ENCODE results near the gene MAB21L2.

MAB21L2 gene

GRCh38 chr4:150582873-150583286 lies 929 bp downstream of the MAB21L2 start:
- no peak for TF ChIP-seq POLR2A (IDR thresholded peaks at IDR 0.05; ENCODE audit: low read depth, low read length)
- FAIRE-seq (no peak), DNase-seq (ENCODE audit: insufficient read length, low spot score) (no peak)

GRCh38 chr4:150583287-150584110 lies 1.5 kb downstream of the MAB21L2 start:
- DNase-seq (ENCODE audit: insufficient read length, low spot score) (no peak), FAIRE-seq (no peak)
- TF ChIP-seq POLR2A (IDR thresholded peaks at IDR 0.05; ENCODE audit: low read depth, low read length) = no peak

- no peak for DNase-seq (ENCODE audit: insufficient read length, low spot score)
- no peak for TF ChIP-seq POLR2A (IDR thresholded peaks at IDR 0.05; ENCODE audit: low read depth, low read length)
- FAIRE-seq = no peak
These were observed 2.4 kb downstream of the MAB21L2 start for GRCh38 chr4:150584111-150584915.

- TF ChIP-seq POLR2A (IDR thresholded peaks at IDR 0.05; ENCODE audit: low read depth, low read length) = no peak
- DNase-seq (ENCODE audit: insufficient read length, low spot score) = no peak
- no peak for FAIRE-seq
These were observed 3.7 kb downstream of the MAB21L2 start for GRCh38 chr4:150585611-150586010.

GRCh38 chr4:150586162-150586810 lies 4.3 kb downstream of the MAB21L2 start:
- DNase-seq (ENCODE audit: insufficient read length, low spot score) = no peak
- FAIRE-seq = no peak
- no peak for TF ChIP-seq POLR2A (IDR thresholded peaks at IDR 0.05; ENCODE audit: low read depth, low read length)

- DNase-seq (ENCODE audit: insufficient read length, low spot score) = no peak
- no peak for TF ChIP-seq POLR2A (IDR thresholded peaks at IDR 0.05; ENCODE audit: low read depth, low read length)
- FAIRE-seq = no peak
These were observed 6.4 kb downstream of the MAB21L2 start for GRCh38 chr4:150588316-150588715.

- DNase-seq (ENCODE audit: insufficient read length, low spot score) (no peak), FAIRE-seq (no peak)
- no peak for TF ChIP-seq POLR2A (IDR thresholded peaks at IDR 0.05; ENCODE audit: low read depth, low read length)
These were observed 7.2 kb downstream of the MAB21L2 start for GRCh38 chr4:150589157-150589556.

GRCh38 chr4:150590631-150591030 lies 8.7 kb downstream of the MAB21L2 start:
- DNase-seq (ENCODE audit: insufficient read length, low spot score) = no peak
- no peak for FAIRE-seq
- TF ChIP-seq POLR2A (IDR thresholded peaks at IDR 0.05; ENCODE audit: low read depth, low read length) = no peak

- no peak for TF ChIP-seq POLR2A (IDR thresholded peaks at IDR 0.05; ENCODE audit: low read depth, low read length)
- DNase-seq (ENCODE audit: insufficient read length, low spot score) = no peak
- FAIRE-seq = no peak
These were observed 9.5 kb downstream of the MAB21L2 start for GRCh38 chr4:150591406-150591805.

GRCh38 chr4:150591904-150592303 lies 10.0 kb downstream of the MAB21L2 start:
- TF ChIP-seq POLR2A (IDR thresholded peaks at IDR 0.05; ENCODE audit: low read depth, low read length) = no peak
- DNase-seq (ENCODE audit: insufficient read length, low spot score) = no peak
- FAIRE-seq = no peak

- FAIRE-seq (no peak), DNase-seq (ENCODE audit: insufficient read length, low spot score) (no peak)
- TF ChIP-seq POLR2A (IDR thresholded peaks at IDR 0.05; ENCODE audit: low read depth, low read length) = no peak
These were observed 12.0 kb downstream of the MAB21L2 start for GRCh38 chr4:150593996-150594395.

GRCh38 chr4:150598909-150599308 lies 17.0 kb downstream of the MAB21L2 start:
- TF ChIP-seq POLR2A (IDR thresholded peaks at IDR 0.05; ENCODE audit: low read depth, low read length) = no peak
- DNase-seq (ENCODE audit: insufficient read length, low spot score) = no peak
- no peak for FAIRE-seq

- FAIRE-seq = no peak
- DNase-seq (ENCODE audit: insufficient read length, low spot score) = no peak
- TF ChIP-seq POLR2A (IDR thresholded peaks at IDR 0.05; ENCODE audit: low read depth, low read length) = no peak
These were observed 17.6 kb downstream of the MAB21L2 start for GRCh38 chr4:150599547-150599946.

- FAIRE-seq = no peak
- DNase-seq (ENCODE audit: insufficient read length, low spot score) = no peak
- TF ChIP-seq POLR2A (IDR thresholded peaks at IDR 0.05; ENCODE audit: low read depth, low read length) = no peak
These were observed 19.0 kb downstream of the MAB21L2 start for GRCh38 chr4:150600812-150601445.

Data from H54 (cell line).